ENCODE data around the gene SLC6A8. TPM values are rescaled to one million over a fixed set of nuclear protein-coding genes. Genes with fewer than 3 reads are reported as not detected.

The SLC6A8 gene
- 23.2 TPM for total RNA-seq

DNA sequence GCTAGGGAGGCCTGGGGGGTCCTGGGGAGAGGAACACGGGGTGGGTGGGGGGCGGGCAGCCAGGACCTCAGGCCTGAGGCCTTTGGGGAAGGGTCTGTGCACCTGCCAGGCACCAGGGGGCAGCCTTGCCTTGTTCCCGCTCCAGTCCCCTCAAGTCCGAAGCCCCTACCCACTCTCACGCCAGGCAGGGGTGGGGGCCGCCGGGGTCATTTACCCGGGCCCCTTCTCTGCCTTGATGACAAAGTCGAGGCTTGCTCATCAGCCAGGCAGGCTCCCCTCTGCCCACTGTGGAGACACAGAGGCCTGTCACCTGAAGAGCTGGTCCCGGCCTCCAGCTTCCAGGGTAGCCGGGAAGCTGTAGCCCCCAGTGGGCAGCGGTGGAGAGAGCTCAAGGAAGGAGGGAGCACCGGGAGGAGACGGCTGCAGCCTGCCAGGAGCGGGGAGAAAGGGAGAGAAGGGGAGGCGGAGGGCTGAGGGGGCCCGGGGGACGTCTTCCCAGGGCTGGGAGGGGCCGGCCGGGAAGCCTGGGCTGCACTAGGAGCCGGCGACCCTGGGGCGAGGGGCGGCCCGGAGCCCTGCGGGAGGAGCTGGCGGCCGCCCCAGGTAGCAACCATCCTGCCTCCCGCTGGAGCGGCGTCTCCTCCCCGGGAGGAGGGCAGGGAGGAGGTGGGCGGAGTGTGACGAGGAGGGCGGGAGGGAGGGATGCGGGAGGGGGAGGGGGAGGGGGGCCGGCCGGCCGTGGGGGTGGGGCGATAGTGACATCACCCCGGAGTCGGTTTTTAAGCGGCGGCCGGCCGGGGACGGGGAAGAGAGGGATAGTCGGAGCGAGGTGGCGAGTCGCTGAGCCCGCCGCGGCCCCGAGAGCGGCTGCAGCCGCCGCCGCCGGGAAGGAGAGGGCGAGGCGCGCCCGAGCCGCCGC lies at the start of gene SLC6A8:
Gene SLC6A8 (plus strand): TSS at position 806 of the 919 bp plus-strand sequence. CDS start 649 bp downstream, outside the sequence.
- DNase-seq (ENCODE audit: low spot score) (peak; percentile 87), ATAC-seq (peak; percentile 69)
- intact Hi-C loops (cut with DNase I): no loop called here

DNA sequence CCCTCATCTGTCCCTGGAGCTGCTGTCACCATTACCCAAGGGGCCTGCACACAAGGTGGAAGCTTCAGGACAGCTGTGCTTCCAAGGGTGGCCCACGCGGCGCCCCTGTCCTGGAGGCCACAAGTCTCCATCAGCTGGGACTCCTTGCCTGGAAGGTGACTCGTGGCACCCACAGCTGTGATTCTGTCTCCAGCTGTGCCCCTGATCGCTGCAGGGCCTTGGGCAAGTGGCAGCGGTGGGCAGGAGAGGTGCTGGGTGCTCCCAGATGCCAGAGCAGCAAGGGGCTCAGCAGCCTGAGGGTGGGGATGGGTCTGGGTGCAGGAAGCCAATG lies 49.7 kb upstream of the SLC6A8 start:
- intact Hi-C loops (cut with DNase I): no loop called here
- no peak for ATAC-seq
- no peak for DNase-seq (ENCODE audit: low spot score)

DNA sequence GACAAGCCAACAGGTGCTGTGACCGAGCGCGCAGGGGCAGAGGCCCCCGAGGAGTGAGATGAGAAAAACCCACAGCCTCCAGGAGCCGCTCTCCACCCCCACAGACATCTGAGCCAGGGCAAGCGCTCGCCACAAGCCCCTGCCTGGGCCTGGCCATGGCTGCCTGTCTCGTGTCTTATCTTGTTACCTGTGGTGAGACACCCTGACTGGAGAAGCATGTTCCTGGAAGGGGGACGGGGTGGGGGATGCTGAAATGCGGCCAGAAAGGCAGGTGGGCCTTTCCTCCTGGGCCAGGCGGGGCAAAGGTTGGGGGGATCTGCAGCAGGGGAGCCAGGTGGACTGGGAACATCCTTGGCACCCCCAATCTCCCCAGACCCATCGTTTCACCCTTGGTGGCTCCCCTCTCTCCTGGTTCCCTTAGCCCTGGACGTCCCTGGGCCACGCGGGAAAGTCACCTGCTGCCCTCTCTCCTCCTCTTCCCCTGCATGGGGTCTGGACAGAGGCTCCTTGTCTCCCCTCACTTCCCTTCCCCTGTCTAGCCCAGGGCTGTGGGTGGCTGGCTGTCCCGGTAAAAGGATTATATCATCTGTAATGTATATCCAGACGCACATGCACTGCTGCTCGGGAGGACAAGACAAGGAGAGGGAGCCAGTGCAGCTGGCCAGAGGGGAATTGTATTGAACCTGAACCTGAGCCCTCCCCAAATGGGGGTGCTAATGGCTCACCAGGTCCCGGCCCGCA lies 49.1 kb upstream of the SLC6A8 start:
- ATAC-seq (no peak), DNase-seq (ENCODE audit: low spot score) (peak; percentile 40)
- intact Hi-C loops (cut with DNase I): no loop called here

- peak; percentile 42 for DNase-seq (ENCODE audit: low spot score)
- ATAC-seq: no peak
- intact Hi-C loops (cut with DNase I): no loop called here
These were observed 48.3 kb upstream of the SLC6A8 start for GRCh38 chrX:153639177-153640044.

DNA sequence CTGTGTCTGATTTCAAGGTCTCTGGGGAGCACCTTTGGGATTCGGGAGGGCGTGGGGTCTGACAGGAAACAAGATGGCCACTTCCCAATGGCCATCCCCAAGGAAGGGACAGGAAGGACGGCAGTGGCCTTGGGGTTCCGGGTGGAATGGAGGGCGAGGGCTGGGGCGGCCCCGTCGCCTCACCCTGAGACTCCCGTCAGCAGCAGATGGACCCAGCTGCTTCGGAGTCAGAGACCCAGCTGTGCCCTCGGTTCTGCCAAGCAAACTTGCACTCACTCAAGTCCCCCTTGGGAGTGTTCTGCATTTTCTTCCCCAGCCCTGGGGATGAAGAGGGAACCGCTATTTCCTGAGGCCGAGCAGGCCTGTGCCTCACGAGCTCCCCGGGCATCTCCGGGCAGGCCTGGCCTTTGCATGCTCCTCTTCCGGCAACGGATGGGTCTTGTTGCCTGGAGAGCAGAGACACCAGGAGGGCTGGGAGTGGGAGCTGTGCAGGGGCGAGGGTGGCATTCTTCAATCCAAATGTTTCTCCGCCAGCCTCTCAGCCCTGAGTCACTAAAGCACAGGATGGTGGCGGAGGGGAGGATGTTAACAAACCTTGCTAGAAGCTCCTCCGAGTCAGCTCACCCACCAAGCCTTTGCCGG lies 47.6 kb upstream of the SLC6A8 start:
- intact Hi-C loops (cut with DNase I): no loop called here
- peak; percentile 49 for DNase-seq (ENCODE audit: low spot score)
- no peak for ATAC-seq

GRCh38 chrX:153640736-153641575 lies 46.8 kb upstream of the SLC6A8 start:
- peak; percentile 47 for DNase-seq (ENCODE audit: low spot score)

GRCh38 chrX:153641627-153642026 lies 46.1 kb upstream of the SLC6A8 start:
- DNase-seq (ENCODE audit: low spot score) (peak; percentile 34), ATAC-seq (no peak)
- intact Hi-C loops (cut with DNase I): no loop called here

More at GRCh38 chrX:153640736-153641575, 46.8 kb upstream of the SLC6A8 start:
- intact Hi-C loops (cut with DNase I): no loop called here
- ATAC-seq: no peak

DNA sequence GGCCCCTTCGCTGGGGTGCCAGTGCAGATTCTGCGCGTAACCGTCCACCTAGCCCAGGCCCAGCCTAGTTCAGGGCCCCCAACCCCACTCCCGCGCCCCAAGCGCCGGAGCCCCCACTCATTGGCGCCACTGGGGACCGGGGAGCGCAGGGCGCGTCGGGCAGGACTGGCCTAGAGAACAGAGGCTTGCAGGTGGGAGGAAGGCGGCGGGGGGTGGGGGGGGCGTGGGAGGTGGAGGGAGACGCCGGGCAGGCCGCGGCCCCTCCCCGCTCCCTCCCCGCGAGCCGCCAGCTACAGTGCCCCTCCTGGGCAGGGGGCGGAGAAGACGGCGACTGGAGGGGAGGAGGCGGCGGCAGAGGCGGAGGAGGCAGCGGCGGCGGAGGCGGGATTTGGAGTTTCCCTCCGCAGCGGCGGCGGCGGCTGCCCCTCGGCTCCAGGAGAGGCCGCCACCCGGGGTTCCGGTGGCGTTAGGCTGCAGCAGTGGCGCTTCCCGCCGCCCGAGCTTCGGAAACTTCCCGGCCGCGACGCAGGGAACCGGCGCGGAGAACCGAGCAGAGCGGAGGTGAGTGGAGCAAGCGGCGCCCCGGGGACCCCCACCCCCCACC lies 45.6 kb upstream of the SLC6A8 start:
- DNase-seq (ENCODE audit: low spot score) (peak; percentile 50), ATAC-seq (no peak)
- intact Hi-C loops (cut with DNase I): no loop called here

- DNase-seq (ENCODE audit: low spot score): peak; percentile 37
These were observed 44.9 kb upstream of the SLC6A8 start for GRCh38 chrX:153642655-153643430.

GRCh38 chrX:153643431-153644351 lies 44.0 kb upstream of the SLC6A8 start:
- ATAC-seq: no peak

More at GRCh38 chrX:153642655-153643430, 44.9 kb upstream of the SLC6A8 start:
- ATAC-seq: no peak
- intact Hi-C loops (cut with DNase I): no loop called here

GRCh38 chrX:153644356-153645125 lies 43.2 kb upstream of the SLC6A8 start:
- DNase-seq (ENCODE audit: low spot score): peak; percentile 27
- intact Hi-C loops (cut with DNase I): no loop called here
- no peak for ATAC-seq

More at GRCh38 chrX:153643431-153644351, 44.0 kb upstream of the SLC6A8 start:
- peak; percentile 51 for DNase-seq (ENCODE audit: low spot score)
- intact Hi-C loops (cut with DNase I): no loop called here

GRCh38 chrX:153645151-153645550 lies 42.6 kb upstream of the SLC6A8 start:
- peak; percentile 42 for DNase-seq (ENCODE audit: low spot score)
- intact Hi-C loops (cut with DNase I): no loop called here
- ATAC-seq: no peak

DNA sequence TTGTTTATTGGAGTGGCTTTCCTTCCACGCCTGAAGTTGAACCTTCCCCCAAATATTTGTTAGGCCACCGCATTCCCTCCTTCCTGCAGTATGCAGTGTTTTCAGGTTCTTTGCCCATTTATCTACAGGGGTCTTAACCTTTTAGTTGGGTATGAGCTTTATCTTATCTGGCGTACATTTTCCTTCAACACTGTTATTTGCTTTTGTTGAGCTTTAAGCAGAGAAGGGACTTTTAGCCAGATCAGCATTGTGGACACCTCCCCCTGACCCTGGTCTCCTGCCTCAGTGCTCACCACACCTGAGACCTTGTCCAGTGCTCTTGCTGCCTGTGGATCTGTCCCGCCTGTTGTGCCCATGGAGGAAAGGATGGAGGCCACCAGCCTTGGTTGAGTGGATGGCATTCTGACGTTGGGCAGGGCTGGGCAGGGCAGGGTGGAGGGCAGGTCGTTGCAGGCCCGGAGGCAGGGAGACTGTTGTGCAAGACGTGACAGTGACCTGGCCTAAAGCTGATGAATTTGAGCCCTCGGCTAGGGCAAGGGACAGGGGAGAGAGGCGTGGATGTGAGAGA lies 41.7 kb upstream of the SLC6A8 start:
- ATAC-seq (no peak), DNase-seq (ENCODE audit: low spot score) (peak; percentile 40)
- intact Hi-C loops (cut with DNase I): no loop called here

DNA sequence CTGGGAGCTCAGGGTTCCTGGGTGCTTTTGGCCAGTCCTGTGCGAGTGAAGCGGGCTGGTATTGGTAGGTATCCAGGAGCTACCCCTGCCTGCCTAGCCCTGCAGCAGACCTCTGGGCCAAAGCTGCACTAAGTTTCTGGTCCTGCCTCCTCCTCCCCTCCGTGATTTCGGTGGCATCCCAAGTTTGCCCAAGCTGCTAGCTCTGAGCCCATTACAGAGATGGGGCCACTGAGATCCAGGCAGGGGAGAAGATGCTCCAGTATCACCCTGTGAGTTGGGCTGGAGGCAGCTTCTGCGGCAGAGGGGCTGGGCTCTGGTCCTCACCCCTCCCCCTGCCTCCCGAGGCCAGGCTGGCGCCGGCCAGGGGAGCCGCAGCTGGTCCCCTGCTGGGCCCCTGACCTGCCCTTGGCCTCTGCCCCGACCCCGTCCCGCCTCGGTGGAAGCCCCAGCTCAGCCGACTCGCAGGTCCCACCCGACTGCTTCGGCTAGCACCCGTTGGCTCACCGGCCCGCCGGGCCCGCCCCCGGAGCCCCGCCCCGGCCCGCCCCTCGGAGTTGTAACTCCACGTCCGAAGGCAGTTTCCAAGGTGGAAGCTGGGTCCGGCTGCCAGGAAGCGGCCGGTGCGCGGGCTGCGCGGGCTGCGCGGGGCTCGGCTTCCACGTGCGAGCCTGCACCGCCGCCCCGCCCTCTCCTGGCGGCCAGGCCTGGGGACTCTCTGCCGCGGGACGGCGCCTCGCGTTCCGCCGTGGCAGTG lies 40.9 kb upstream of the SLC6A8 start, which contains the start of gene DUSP9:
Gene DUSP9 (plus strand): TSS at position 584 of the 754 bp plus-strand sequence. CDS start 751 bp downstream, outside the sequence.
- no peak for ATAC-seq
- DNase-seq (ENCODE audit: low spot score): peak; percentile 54
- intact Hi-C loops (cut with DNase I): no loop called here
